Rectal smooth muscle tissue (tissue), 1 donor: ENCODE data around the gene ARHGAP26.

Experiments
- H3K27ac ChIP-seq: one replicate; pipeline ENCODE4 v1.7.0; 2013; ENCODE audit warnings: low read depth, low read length, inconsistent platforms
- H3K27me3 ChIP-seq: one replicate; pipeline ENCODE4 v1.7.0; 2013; ENCODE audit warnings: low read length; ENCODE audit not compliant: control insufficient read depth, insufficient read depth
- H3K36me3 ChIP-seq: one replicate; pipeline ENCODE4 v1.7.0; 2013; ENCODE audit warnings: low read length; ENCODE audit not compliant: control insufficient read depth, insufficient read depth
- H3K4me1 ChIP-seq: one replicate; pipeline ENCODE4 v1.7.0; 2013; ENCODE audit warnings: low read length; ENCODE audit not compliant: control insufficient read depth, insufficient read depth
- H3K4me3 ChIP-seq: one replicate; pipeline ENCODE4 v1.7.0; 2013; ENCODE audit warnings: low read length
- H3K9ac ChIP-seq: one replicate; pipeline ENCODE4 v1.7.0; 2013; ENCODE audit warnings: low read length

The ARHGAP26 gene

DNA sequence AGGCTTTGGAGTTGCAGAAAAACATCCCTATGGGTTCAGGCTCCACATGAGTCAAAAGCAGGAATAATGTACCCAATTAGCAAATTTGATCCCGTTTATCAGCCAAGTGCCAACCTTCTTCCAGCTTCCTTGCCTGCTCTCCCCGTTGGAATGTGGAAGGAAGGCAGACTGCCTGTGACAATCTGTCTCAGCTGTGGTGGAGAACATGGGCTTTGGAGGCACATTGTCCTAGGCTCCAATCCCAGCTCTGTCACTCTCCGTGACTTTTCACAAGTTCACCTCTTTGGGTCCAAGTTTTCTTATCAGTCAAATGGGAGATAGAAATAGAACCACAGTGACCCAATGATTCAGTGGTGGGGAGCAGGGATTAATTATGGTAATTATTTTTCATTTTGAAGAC is 113.9 kb downstream of the ARHGAP26 start:
- H3K4me3 ChIP-seq = no peak overlapping the region
- no peaks in the 10 kb centered on the region for H3K27me3 ChIP-seq
- no peaks in the 10 kb centered on the region for H3K36me3 ChIP-seq
- H3K4me1 ChIP-seq = no peaks in the 10 kb centered on the region
- H3K9ac ChIP-seq = no peak overlapping the region
- no peak overlapping the region for H3K27ac ChIP-seq

- no peaks in the 10 kb centered on the region for H3K4me1 ChIP-seq
- no peak overlapping the region for H3K4me3 ChIP-seq
- H3K27me3 ChIP-seq = no peaks in the 10 kb centered on the region
- H3K36me3 ChIP-seq = no peaks in the 10 kb centered on the region
- no peak overlapping the region for H3K27ac ChIP-seq
- H3K9ac ChIP-seq = no peak overlapping the region
Measured at GRCh38 chr5:142886211-142886610, 116.0 kb downstream of the ARHGAP26 start.

GRCh38 chr5:142886956-142887355 is 116.8 kb downstream of the ARHGAP26 start:
- H3K4me1 ChIP-seq = no peaks in the 10 kb centered on the region
- H3K27ac ChIP-seq = no peak overlapping the region
- no peak overlapping the region for H3K4me3 ChIP-seq
- no peaks in the 10 kb centered on the region for H3K27me3 ChIP-seq
- no peaks in the 10 kb centered on the region for H3K36me3 ChIP-seq
- no peak overlapping the region for H3K9ac ChIP-seq

GRCh38 chr5:142888469-142889085 is 118.4 kb downstream of the ARHGAP26 start:
- Histone ChIP-seq H3K27ac (no peak overlapping the region), H3K9ac (no peak overlapping the region), H3K36me3 (no peaks in the 10 kb centered on the region), H3K4me3 (no peak overlapping the region), H3K27me3 (no peaks in the 10 kb centered on the region), H3K4me1 (no peaks in the 10 kb centered on the region)

- H3K4me3 ChIP-seq = no peak overlapping the region
Measured at GRCh38 chr5:142892021-142892420, 121.8 kb downstream of the ARHGAP26 start.

GRCh38 chr5:142894315-142894714 is 124.1 kb downstream of the ARHGAP26 start:
- Histone ChIP-seq H3K9ac (no peak overlapping the region), H3K36me3 (no peaks in the 10 kb centered on the region), H3K4me3 (no peak overlapping the region), H3K27ac (no peak overlapping the region), H3K27me3 (no peaks in the 10 kb centered on the region), H3K4me1 (no peaks in the 10 kb centered on the region)

More at GRCh38 chr5:142892021-142892420, 121.8 kb downstream of the ARHGAP26 start:
- H3K4me1 ChIP-seq = no peaks in the 10 kb centered on the region
- no peaks in the 10 kb centered on the region for H3K27me3 ChIP-seq
- no peak overlapping the region for H3K27ac ChIP-seq
- H3K36me3 ChIP-seq = no peaks in the 10 kb centered on the region
- no peak overlapping the region for H3K9ac ChIP-seq

DNA sequence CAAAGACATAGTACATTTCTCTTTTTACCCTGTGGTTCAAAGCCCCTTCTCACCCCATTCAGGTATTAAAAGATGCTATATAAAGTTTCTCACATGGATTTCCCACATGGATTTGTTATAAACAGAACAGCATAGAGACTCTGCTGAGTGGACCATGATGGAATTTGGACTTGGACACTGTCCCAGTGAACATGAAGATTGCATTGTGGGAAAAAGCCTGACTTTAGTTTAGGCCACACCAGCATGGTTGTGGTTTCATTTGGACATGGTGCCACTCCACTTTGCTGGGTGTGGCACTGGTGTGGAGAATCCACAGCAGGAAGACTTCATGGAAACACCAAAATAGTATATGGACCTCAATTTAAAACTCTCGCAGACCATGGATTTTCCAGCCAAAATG is 124.6 kb downstream of the ARHGAP26 start:
- Histone ChIP-seq H3K4me3 (no peak overlapping the region), H3K27me3 (no peaks in the 10 kb centered on the region)

GRCh38 chr5:142896325-142897007 is 126.3 kb downstream of the ARHGAP26 start:
- Histone ChIP-seq H3K9ac (no peak overlapping the region), H3K4me1 (no peaks in the 10 kb centered on the region), H3K27me3 (no peaks in the 10 kb centered on the region), H3K36me3 (no peaks in the 10 kb centered on the region), H3K27ac (no peak overlapping the region), H3K4me3 (no peak overlapping the region)

More for the DNA sequence above, 124.6 kb downstream of the ARHGAP26 start:
- Histone ChIP-seq H3K36me3 (no peaks in the 10 kb centered on the region), H3K27ac (no peak overlapping the region), H3K4me1 (no peaks in the 10 kb centered on the region), H3K9ac (no peak overlapping the region)

DNA sequence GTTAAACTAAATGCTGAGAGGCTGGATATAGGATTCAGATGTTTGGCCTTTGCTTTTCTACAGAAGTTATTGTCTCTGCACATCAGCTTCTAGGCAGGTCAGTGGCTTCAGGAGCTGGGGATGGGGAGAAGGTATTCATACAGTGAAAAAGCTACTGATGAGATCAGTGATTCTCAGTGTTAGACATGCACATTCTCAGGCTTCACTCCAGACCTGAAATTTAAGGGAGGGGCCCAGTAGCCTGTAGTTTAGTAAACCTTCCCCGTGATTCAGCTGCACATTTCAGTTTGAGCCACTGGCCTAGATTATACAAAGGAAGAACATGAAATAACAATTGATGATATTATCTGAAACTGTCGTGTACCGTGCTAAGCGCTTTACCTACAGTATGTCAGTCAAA is 127.2 kb downstream of the ARHGAP26 start:
- H3K9ac ChIP-seq = no peak overlapping the region
- no peaks in the 10 kb centered on the region for H3K27me3 ChIP-seq
- H3K36me3 ChIP-seq = no peaks in the 10 kb centered on the region
- no peaks in the 10 kb centered on the region for H3K4me1 ChIP-seq
- no peak overlapping the region for H3K4me3 ChIP-seq
- no peak overlapping the region for H3K27ac ChIP-seq

DNA sequence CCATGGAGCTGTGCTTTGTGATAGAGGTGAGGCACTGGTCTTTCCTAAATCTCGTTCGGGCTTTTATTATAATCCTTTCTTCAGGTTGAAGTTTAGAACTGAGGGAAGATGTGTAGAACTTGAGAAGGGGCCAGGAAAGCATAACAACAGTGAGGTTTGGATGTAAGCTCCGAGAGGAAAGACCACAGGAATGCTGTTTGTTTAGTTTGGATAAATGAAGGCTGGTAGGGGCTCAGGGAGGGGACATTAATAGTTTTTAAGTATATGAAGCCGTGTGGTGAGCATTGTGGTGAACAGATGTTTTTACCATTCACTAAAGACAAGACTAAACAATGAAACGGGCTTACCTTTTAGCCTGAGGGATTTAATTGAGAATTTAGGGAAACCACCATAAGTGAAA is 130.8 kb downstream of the ARHGAP26 start:
- Histone ChIP-seq H3K4me3 (no peak overlapping the region), H3K27me3 (no peaks in the 10 kb centered on the region), H3K9ac (no peak overlapping the region), H3K27ac (no peak overlapping the region), H3K36me3 (no peaks in the 10 kb centered on the region), H3K4me1 (no peaks in the 10 kb centered on the region)

DNA sequence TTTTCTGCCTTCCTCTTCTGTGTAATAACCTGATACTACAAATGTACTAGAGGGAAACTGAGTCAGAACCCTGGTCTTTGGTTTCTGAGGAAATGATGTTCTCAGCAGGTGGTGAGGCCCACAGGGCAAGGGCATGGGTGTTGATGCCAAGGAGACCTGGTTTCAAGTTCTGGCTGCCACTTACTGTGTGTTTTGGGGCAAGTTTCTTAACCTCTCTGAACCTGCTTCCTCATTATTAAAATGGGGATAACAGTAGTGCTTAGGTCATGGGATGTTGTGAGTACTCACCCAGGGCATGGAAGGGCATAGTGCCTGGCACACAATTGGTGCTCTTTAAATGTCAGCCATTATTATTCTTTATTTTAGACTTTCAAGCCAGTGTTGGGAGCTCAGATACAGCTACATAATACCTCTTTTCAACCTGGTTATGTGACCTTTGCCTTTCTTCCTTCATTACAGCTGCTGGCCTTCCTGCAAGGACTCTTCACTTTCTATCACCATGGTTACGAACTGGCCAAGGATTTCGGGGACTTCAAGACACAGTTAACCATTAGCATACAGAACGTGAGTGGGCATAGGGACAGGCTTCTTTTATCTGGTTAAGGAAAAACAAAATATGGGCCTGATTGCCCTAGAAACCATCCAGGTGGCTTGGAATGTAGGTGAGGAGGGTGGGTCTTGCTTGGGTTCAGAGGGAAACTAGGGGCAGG is 131.5 kb downstream of the ARHGAP26 start:
- H3K9ac ChIP-seq = no peak overlapping the region
- H3K4me1 ChIP-seq = no peaks in the 10 kb centered on the region
- H3K4me3 ChIP-seq = no peak overlapping the region
- no peaks in the 10 kb centered on the region for H3K36me3 ChIP-seq
- no peaks in the 10 kb centered on the region for H3K27me3 ChIP-seq
- no peak overlapping the region for H3K27ac ChIP-seq

DNA sequence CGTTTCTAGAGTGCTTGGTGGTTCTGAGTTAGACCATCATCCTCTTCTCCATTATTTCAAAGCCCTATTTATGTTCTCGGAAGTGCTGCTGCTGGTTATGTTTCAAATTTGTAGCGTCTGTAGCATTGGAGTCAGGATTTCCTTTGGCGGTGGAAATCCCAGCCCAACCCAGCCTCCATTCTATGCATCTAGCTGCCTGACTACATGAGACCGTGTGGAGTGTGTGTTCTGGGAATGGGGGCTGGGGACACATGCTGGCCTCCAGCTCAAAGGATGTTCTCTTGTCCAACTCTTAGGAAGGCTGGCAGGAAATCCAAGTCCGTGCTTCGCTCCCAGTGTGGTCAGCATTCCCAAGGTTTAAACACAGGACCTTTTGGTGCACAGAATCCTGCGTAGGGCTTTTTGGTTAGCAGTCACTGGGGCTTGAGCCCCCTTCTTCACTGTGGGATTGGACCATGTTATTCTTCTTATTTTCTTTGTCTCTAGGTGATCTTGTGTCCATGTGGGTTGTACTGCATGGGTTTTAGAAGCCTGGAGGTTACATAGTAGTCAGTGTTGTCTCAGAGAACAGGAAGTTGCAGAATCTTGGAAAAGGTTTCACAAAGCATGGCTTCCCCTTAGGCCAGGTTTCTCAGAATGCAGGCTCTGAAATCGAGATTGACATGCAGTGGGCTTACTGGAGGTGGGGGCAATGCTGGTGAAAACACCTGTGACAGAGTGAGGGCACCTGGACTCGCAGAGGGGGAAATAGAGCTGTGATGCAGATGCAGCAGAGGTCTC is 132.2 kb downstream of the ARHGAP26 start:
- Histone ChIP-seq H3K36me3 (peaks cover 3% of the 10 kb centered on the region), H3K9ac (no peak overlapping the region), H3K4me1 (no peaks in the 10 kb centered on the region), H3K27me3 (no peaks in the 10 kb centered on the region), H3K4me3 (no peak overlapping the region), H3K27ac (no peak overlapping the region)
